GM19193 (cell line): ENCODE data around the gene FBXO42.

ENCODE experiments used
- POLR2A ChIP-seq: IDR thresholded peaks from 4 replicates; pipeline ENCODE4 v1.6.1; 2011; ENCODE audit not compliant: insufficient read depth, insufficient read length; ENCODE audit errors: extremely low read depth

The FBXO42 gene

DNA sequence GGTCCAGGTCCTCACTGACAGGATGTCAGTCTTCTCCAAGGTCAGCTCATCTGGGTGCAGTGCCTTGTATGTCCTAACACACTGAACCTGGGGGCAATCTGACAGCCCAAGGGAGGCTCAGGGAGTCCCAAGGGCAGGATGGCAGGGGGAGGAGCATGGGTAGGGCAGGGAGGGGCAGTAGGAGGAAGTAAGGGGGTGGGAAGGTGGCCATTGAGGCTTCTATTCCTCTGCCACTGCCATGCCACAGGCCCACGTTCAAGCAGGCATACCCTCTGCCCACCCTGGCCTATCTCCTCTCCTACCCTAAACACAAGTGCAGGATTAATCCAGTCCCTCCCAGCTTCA is 153.2 kb downstream of the FBXO42 start:
- TF ChIP-seq POLR2A = no peak

DNA sequence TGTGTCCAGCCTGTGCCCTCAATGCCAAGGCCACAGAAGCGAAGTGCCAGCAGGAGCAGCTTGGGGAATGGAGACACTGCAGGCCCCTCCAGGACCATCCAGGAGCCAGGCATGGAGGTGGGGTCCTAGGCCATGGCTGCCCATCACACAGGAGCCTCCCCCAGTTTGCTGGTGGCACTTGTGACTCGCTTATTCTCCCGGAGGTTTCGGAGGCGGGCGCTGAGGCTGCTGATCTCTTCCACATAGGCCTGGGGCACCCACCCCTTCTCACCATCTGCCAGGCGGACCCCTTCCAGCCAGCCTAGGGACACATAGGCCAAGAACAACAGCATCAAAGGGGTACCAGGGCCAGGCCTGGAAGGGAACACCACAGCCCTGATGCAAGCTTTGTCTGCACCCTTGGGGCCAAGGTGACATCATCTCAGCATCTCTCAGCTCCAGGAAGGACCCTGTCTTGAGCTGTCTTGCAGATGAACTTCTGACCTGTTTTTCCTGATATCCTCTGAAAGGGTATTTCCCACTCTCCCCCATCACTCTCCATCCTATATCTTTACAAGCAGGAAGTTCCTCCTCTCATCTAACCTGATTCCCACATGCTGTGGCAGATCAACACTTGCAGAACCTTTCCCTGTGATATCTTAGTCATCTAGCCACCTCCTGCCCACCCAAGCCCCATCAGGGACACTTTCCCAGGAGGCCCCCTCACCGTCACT is 153.7 kb downstream of the FBXO42 start:
- no peak for TF ChIP-seq POLR2A

DNA sequence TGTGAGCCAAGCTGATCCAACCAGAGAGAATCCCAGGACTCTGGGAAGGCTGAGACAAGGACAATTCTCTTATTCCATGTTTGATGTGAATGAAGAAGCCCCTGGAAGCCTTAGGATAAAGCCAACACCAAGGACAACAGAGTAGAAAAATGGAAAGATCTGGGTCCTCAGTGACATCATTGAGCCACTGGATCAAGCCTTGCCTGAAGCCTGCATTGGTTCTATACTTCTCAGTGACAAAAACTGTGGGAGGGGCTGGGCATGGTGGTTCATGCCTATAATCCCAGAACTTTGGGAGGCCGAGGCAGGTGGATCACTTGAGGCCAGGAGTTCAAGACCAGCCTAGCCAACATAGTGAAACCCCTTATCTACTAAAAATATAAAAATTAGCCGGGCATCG is 155.4 kb downstream of the FBXO42 start:
- no peak for TF ChIP-seq POLR2A
